Stimulated activated CD4-positive, alpha-beta T cell treated with anti-CD3 and anti-CD28 coated beads, TNF-alpha, amount 100 ng/mL, for 24 hours (primary cell): ENCODE data around the gene SERPINB1.
"Not testable (repeated sequence)": the region's sequence is repeated elsewhere in the genome, so short reads cannot be mapped to it uniquely, and the experiment has no call there.

ENCODE experiments used
- DNase-seq, 3 experiments: peaks; one replicate each; pipeline ENCODE4 v3.0.0-alpha.2; 2020; ENCODE audit warnings: low read depth in 3 of 3

SERPINB1 gene

DNA sequence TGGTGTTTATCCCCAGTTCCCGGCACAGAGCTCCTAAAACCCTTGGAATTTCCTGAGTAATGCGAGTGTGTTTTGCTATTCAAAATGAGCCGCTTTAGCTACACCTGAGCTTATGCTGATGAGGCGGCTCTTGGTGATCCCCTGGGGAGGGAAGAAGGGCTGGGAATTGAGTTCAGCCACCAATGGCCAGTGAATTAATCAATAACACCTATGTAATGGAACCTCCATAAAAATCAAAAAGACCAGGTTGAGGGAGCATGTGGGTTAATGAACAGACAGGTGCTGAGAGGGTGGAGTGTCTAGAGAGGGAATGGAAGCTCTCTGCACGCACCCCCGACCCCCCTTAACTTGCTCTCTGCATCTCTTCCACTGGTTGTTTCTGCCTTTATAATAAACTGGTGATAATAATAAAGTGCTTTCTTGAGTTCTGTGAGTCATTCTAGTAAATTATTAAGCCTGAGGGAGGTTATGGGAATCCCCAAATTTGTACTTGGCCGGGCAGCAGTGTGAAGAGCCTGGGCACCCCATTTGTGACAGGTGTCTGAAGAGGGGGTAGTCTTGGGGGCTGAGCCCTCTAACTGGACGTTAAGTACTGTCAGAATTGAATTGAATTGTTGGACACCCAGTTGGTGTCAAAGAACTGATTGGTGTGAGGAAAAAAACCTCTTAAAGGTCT is 24.6 kb upstream of the SERPINB1 start:
- no peak for DNase-seq

DNA sequence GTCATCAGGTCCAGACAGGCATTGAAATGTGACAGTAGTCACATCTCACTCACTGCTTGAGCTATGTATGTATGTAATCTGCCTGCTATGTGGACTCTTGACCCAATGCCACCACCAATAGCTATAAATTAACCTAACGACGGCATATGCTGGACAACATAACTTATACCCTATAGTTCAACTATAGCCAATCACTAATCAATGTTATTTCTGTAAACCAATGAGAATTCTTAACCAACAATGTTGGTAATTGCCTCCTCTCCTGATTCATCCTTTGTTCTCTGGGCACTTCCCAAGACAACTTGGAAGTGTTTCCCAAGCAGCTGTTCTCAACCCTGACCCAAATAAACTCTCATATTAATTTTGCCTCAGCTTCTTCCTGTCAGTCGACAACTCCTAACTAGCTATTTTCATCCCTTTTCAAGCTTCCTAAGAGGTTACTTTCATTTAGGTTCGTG is 24.1 kb upstream of the SERPINB1 start:
- no peak for DNase-seq

DNA sequence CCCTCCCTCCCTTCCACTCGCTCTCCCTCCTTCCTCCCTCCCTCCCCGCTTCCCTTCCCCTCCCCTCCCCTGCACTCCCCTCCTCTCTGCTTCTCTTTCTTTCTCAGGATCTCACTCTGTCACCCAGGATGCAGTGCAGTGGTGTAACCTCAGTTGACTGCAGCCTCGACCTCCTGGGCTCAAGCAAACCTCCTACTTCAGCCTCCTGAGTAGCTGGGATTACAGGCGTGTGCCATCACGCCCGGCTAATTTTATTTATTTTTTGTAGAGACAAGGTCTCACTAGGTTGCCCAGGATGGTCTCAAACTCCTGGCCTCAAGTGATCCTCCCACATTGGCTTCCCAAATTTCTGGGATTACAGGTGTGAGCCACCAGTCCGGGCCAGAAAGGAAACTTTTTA is 23.6 kb upstream of the SERPINB1 start:
- no peak for DNase-seq

DNA sequence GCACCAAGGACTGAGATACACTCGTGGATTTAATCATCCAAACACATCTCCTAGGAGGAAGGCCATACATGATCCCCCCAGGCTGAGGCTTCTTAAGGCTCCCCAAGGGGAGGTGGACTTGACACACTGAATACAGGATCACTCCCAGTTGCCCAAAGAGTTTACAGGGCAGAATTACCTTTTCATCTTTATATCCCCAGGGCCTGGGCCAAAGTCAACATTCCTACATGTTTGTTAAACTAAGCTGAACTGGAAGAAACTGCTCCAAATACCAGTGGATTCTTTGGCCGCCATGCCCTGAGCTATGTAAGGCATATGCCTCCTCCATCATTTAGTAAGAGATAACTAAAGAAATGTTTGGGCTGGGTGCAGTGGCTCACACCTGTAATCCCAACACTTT is 22.2 kb upstream of the SERPINB1 start:
- no peak for DNase-seq

DNA sequence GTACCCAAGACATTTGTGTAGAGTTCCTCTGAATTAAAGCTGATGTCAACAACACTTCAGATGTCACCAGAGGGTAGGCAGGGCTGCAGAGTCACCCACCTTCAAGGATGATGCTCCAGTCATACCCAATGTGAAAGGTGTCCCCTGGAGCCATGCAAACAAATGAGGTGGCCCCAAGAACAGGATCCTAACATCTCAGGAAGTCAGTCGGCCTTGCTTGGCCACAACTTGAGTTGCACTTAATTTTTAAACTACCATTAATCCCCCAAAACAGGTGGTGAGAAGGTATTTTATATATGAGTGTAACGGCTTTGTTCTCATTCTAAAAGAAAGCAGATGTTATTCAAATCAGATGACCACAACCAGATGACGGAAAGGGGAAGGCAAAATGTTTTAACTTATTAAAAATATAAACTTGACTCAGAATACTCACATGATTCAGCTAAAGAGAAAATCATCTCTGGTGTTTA is 21.1 kb upstream of the SERPINB1 start:
- no peak for DNase-seq

DNA sequence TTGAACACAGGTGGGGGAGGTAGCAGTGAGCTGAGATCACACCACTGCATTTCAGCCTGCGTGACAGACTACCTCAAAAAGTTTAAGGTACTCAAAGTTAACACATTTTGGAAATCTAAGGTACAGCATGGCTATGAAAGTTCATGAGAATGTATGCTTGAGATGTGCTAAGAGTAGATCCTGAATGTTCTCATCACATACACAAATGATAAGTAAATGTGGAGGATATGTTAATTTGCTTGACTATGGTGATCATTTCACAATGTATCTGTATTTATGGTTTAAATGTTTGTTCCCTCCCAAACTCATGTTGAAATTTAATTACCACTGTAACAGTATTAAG is 20.1 kb upstream of the SERPINB1 start:
- DNase-seq = no peak

DNA sequence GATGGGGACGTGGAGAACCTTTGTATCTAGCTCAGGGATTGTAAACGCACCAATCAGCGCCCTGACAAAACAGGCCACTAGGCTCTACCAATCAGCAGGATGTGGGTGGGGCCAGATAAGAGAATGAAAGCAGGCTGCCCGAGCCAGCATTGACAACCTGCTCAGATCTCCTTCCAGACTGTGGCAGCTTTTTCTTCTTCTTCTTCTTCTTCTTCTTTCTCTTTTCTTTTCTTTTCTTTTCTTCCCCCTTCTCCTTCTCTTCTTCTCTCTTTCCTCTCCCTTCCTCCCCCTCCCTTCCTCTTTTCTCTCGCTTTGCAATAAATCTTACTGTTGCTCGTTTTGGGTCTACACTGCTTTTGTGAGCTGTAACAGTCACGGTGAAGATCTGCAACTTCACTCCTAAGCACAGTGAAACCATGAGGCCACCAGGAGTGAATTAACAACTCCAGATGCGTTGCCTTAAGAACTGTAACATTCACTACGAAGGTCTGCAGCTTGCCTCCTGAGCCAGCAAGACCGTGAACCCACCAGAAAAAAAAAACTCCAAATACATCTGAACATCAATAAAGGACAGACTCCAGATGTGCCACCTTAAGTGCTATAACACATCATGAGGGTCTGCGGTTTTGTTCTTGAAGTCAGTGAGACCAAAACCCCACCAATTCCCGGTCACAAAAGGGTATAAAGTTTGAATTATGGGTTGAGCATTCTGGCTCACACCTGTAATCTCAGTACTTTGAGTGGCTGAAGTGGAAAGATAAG is 19.6 kb upstream of the SERPINB1 start:
- no peak for DNase-seq

DNA sequence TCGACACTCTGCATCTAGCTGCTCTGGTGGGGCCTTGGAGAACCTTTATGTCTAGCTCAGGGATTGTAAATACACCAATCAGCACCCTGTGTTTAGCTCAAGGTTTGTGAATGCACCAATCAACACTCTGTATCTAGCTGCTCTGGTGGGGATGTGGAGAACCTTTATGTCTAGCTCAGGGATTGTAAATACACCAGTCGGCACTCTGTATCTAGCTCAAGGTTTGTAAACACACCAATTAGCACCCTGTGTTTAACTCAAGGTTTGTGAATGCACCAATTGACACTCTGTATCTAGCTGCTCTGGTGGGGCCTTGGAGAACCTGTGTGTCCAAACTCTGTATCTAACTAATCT is 19.0 kb upstream of the SERPINB1 start:
- not testable (repeated sequence) for DNase-seq

DNA sequence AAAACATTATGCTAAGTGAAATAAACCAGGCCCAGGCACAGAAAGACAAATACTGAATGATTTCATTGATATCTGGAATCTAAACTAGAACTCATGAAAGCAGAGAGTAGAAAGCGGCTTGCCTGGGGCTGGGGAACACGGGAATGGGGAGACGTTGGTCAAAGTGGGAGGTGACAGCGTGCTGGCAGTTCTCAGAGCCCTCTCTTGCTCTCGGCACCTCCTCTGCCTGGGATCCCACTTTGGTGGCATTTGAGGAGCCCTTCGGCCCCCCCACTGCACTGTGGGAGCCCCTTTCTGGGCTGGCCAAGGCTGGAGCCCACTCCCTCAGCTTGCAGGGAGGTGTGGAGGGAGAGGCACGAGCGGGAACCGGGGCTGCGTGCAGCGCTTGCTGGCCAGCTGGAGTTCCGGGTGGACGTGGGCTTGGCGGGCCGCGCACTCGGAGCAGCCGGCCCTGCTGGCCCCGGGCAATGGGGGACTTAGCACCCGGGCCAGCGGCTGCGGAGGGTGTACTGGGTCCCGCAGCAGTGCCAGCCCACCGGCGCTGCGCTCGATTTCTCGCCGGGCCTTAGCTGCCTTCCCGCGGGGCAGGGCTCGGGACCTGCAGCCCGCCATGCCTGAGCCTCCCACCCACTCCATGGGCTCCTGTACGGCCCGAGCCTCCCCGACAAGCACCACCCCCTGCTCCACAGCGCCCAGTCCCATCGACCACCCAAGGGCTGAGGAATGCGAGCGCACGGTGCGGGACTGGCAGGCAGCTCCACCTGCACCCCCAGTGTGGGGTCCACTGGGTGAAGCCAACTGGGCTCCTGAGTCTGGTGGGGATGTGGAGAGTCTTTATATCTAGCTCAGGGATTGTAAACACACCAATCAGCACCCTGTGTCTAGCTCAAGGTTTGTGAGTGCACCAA is 18.4 kb upstream of the SERPINB1 start:
- not testable (repeated sequence) for DNase-seq

DNA sequence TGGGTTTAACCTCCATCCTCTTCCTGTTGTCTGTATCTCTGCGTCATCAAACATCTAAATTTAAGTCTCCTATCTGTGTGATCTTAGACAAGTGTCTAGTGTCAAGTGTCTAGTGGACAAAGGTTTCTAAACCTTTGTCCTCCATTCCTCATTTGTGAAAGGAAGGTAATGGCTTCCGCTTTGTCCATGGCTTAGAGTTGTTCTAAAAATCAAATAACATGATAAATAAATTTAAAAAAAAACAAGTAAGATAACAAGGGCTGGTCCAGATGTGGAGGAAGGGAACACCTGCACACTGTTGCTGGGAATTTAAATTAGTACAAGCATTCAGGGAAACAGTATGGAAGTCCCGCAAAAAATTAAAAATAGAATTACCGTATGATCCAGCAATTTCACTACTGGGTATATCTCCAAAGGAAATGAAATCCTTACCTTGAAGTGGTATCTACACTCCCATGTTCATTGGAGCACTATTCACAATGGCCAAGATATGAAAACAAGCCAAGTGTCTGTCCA is 17.6 kb upstream of the SERPINB1 start:
- no peak for DNase-seq

DNA sequence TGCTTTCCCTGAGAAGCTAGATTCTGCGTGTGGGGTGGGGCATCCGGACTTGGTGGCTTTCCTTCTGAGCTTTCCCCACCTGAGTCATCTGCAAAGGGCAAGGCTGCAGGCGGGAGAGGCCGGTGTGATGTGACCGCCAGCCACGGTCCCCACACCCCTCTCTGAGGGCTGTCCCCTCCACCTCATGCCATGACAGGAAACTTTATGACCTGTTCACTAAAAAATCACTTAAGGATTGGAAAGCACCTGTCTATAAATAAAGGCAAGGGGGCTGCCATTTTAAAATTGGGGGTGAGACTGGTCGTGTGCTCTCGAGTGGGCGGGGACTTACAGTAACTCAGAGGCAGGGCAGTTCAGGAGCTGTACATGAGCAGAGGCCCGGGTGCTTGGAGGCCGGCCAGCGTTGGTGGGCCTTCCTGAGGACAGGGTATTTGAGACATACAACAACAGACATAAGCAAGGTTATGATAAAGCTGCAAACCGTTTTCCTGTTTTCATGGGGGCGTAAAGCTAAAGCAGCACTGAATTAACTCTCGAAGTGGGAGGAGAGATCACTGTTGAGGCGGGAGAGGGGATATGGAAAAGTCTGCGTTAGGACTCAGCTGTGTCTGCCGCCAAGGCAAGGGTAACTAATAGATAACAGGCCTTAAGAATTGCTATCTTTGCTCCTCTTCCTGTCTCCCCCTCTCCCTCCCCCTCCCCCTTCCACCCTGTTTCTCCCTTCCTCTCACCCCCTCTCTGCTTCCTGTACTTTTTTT is 16.1 kb upstream of the SERPINB1 start:
- DNase-seq = peak; percentile 43 to 83 (median 49)

DNA sequence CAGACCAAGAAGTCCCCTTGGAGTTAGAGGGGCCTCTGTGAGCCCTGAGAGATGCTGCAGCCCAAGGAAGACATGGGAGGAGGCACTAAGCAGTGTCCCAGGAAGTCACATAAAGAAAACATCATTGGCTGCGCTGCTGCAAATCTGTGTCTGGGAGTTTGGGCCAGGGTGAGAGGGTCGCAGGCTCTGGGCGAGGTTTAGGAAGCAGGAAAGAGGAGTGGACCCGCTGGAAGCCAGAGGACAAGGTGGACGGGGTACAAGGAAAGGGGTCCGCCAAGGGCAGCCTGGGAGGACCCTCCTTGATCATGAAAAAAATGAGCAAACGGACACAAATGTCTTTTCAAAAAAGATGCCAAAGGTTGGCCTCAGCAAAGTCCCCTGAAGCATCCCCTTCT is 15.5 kb upstream of the SERPINB1 start:
- DNase-seq = no peak

DNA sequence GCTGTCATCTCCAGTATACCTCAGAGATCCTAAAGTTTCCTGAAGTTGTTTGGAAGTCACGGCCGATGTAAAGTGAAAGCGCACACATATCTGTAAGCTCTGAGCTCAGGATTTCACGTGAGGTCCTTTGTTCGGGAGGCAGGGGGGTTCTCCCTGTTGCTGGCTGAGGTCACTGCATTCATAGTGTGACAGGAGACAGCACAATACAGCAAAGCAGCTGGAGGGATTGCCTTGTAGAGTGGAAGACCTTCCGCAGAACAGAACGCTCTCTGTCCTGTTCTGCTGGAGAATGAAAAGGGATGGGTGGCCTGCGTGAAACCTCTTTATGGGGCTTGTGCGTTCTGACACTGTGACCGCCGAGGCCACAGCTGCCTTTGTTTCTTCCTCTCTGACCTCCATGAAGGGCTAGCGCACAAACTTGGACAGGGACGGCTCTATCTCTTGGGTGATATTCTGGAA is 13.4 kb upstream of the SERPINB1 start:
- no peak for DNase-seq

DNA sequence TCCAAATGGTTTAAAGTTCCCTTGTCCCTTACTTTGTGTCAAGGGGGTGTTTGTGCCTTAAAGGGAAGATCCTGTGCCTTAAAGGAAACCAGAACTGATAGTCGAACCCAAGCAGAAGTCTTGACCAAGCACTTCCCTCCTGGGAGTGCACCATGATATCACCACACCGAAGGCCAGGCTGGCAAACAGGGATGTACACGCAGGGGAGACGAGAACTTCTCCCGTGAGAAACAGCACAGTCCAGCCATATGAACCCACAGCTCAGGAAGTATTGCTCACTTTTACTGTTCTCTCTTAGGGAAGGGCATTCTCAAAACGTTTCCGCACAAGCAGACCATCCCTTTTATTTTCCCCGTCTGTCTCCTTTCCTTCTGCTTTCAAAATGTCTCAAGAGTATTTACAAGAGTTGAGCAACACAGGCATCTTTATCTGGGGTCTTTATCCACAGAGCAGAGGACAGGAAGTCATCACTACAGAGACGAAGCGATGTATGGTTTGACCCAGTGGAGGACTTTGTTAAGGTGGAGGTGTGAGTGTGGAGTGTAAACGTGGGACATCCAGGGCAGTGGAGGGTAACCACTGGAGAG is 12.8 kb upstream of the SERPINB1 start:
- no peak for DNase-seq

DNA sequence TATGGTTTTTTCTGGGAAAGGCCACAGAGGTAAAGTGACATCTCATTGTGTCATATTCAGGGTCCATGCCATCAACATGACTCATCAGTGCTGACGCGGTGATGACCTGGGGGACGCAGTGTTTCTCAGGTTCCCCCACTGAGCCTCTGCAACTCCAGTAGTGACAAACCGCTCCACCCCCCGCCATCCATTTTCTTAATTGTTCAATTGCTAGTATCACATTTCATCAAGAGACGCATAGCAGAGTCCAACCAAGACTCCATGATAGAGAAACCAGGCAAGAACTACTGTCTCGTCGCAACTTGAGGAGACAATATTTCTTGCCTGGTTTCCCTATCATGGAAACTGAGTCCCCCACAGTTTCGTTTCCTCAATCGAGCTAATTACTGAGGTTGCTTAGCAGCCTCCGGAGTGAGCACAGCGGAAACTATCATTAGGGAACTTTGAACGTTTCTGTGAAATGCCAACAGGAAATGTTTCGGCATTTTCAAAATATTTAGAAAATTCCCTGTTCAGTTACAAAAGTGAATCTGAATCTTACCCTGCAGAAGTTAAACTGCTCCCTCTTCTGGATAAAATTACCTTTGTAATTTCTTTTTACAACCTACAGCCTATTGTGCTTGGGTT is 12.2 kb upstream of the SERPINB1 start:
- peak; percentile 68 to 87 (median 76) for DNase-seq

DNA sequence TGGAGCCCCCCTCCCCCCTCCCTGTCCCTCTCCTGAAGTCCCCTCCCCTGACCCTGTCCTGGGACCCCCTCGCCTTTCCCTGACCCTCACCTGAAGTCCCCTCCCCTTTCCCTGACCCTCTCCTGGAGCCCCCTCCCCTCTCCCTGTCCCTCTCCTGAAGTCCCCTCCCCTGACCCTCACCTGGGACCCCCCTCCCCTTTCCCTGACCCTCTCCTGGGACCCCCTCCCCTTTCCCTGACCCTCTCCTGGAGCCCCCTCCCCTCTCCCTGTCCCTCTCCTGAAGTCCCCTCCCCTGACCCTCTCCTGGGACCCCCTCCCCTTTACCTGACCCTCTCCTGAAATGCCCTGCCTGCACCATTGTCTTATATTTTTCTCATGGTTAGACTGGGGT is 11.7 kb upstream of the SERPINB1 start:
- not testable (repeated sequence) for DNase-seq

DNA sequence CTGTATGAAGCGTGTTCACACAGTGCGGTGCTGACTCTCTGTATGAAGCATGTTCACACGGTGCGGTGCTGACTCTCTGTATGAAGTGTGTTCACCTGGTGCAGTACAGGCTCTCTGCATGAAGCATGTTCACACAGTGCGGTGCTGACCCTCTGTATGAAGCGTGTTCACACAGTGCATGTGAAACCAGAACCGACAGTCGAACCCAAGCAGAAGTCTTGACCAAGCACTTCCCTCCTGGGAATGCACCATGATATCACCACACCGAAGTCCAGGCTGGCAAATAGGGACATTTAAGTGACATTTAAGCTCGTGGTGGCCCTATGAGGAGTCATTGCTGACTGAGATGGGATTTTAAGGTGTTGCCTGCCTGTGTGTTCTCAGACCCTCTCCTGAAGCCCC is 11.3 kb upstream of the SERPINB1 start:
- DNase-seq = no peak

DNA sequence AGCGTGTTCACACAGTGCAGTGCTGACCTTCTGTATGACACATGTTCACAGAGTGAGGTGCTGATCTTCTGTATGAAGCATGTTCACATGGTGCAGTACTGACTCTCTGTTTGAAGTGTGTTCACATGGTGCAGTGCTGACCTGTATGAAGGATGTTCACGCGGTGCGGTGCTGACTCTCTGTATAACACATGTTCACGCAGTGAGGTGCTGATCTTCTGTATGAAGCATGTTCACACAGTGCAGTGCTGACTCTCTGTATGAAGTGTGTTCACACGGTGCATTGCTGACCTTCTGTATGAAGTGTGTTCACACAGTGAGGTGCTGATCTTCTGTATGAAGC is 10.8 kb upstream of the SERPINB1 start:
- DNase-seq = no peak

DNA sequence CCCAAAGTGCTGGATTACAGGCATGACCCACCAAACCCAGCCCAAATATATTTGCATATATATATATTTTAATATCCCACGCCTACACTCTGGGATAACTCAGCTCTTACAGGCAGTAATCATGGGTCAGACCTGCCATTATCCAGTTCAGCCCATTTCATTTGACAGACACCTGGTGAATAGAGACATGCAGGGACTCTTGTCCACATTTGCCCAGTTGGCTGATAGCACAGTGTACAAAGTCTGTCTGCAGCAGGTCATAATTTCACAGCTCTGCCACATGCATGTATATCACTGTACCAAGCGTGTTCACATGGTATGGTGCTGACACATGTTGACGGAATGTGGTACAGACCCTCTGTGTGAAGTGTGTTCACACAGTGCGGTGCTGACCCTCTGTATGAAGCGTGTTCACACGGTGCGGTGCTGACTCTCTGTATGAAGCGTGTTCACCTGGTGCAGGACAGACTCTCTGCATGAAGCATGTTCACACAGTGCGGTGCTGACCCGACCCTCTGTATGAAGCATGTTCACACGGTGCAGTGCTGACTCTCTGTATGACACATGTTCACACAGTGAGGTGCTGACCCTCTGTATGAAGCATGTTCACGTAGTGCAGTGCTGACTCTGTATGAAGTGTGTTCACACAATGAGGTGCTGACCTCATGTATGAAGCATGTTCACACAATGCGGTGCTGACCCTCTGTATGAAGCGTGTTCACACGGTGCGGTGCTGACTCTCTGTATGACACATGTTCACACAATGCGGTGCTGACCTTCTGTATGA is 10.3 kb upstream of the SERPINB1 start:
- DNase-seq = no peak
